Upper lobe of left lung (tissue), 4 donors: ENCODE results near the gene ELP4.

Experiments
- CTCF ChIP-seq, 6 experiments: fragments of 450-650 bp in 4 of 6; fragments of 200-600 bp in 2 of 6; sonication (generic) in 2 of 6; IDR thresholded peaks; one replicate each; pipeline ENCODE4 v1.5.1; 2016 to 2019; ENCODE audit warnings: antibody characterized with exemption in 6 of 6
- POLR2A ChIP-seq, 4 donors: fragments of 450-650 bp; IDR thresholded peaks; one replicate each; pipeline ENCODE4 v1.5.1; 2016 to 2017; ENCODE audit warnings: antibody characterized with exemption in 4 of 4, mild to moderate bottlenecking in 2 of 4

GRCh38 chr11:31827455-31828206 is 318.1 kb downstream of the ELP4 start:
- TF ChIP-seq CTCF (IDR thresholded peaks at IDR 0.05) (no peak), POLR2A (IDR thresholded peaks at IDR 0.05) (no peak)
